GM12801 (cell line): ENCODE data around the gene ZP3.

ENCODE experiments used
- TF ChIP-seq, protein P1 (sequence below): IDR thresholded peaks from one replicate; pipeline ENCODE4 v1.5.1; 2011; ENCODE audit warnings: control low read depth; ENCODE audit not compliant: insufficient read length; ENCODE audit errors: extremely low read depth

Gene ZP3

DNA sequence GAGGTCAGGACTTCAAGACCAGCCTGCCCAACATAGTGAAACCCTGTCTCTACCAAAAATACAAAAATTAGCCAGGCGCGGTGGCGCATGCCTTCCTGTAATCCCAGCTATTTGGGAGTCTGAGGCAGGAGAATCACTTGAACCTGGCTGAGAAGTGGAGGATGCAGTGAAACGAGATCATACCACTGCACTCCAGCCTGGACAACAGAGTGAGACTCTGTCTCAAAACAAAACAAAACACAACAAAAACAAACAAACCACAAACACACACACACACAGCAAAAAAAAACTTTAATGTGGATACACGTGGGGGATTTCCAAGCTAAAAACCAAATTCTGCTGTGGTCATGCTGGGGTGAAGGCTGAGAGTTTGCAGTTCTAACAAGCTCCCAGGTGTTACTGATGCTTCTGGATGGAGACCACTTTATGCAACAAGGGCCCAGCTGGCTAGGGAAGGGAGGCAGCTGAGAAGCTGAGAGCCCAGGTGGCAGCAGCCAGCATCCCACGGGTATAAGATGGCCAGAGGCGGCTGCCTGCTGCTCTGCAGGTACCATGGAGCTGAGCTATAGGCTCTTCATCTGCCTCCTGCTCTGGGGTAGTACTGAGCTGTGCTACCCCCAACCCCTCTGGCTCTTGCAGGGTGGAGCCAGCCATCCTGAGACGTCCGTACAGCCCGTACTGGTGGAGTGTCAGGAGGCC lies at the start of gene ZP3:
Gene ZP3 (plus strand): TSS at position 538 of the 699 bp plus-strand sequence. CDS start 15 bp downstream, at position 553.
- TF ChIP-seq, protein P1, sequence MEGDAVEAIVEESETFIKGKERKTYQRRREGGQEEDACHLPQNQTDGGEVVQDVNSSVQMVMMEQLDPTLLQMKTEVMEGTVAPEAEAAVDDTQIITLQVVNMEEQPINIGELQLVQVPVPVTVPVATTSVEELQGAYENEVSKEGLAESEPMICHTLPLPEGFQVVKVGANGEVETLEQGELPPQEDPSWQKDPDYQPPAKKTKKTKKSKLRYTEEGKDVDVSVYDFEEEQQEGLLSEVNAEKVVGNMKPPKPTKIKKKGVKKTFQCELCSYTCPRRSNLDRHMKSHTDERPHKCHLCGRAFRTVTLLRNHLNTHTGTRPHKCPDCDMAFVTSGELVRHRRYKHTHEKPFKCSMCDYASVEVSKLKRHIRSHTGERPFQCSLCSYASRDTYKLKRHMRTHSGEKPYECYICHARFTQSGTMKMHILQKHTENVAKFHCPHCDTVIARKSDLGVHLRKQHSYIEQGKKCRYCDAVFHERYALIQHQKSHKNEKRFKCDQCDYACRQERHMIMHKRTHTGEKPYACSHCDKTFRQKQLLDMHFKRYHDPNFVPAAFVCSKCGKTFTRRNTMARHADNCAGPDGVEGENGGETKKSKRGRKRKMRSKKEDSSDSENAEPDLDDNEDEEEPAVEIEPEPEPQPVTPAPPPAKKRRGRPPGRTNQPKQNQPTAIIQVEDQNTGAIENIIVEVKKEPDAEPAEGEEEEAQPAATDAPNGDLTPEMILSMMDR = no peak

DNA sequence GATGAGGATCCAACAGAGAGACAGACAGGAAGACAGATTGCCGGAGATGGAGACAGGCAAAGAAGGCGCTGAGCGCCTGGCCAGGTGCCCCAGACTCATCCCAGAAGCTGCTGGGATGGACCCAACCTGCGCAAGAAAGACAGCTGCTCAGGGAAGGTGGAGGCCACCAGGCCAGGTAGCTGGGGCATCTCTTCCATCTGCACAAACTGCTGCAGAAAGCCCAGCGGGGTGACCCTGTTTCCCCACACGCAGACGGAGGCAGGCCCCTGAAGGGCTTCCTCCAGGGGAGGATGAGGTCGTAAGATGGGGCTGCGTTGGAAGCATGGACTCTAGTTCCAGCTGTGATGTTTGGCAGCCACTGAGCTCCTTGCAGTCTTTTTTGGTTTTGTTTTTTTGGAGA lies 49.5 kb upstream of the ZP3 start:
- TF ChIP-seq, protein P1 = no peak

DNA sequence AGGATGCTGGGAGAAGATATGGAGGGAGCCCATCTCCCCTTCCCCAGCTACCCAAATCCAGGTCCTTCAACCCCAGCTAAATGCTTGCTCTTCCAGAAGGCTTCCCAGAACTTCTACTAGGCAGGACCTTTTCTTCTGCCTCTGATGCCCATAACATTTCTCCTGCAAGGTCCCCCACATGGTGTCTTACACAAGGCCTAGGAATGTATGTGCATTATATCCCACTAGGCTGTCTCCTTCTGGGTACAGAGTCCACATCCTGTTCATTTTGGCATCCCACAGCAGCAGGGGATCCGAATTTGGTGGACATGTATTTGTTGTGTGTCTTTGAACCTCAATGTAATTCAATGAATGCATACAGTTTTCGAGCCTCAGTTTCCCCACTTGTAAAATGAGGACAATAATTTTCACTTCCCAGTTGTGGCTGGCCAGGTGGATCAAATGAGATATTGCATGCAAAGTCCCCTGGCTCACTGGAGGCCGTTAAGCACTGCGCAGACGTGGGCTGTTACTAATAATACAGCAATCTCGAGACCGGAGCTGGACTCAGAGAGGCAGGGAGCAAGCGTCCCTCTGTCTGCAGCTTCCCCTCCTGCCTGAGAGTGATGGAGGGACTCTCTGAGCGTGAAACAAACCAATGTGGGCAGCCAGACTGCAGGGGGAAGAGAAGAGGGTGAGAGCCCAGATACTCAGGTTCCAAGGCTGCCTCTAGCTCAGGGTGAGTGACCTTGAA lies 47.4 kb upstream of the ZP3 start:
- TF ChIP-seq, protein P1 = no peak

DNA sequence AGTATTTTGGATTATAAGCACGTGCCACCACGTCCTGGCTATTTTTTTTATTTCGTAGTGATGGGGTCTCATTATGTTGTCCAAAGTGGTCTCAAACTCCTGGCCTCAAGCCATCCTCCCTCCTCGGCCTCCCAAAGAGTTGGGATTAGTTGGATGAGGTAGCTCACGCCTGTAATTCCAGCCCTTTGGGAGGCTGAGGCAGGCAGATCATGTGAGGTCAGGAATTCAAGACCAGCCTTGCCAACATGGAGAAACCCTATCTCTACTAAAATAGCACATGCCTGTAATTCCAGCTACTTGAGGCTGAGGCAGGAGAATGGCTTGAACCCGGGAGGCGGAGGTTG lies 44.2 kb upstream of the ZP3 start:
- TF ChIP-seq, protein P1 = no peak

DNA sequence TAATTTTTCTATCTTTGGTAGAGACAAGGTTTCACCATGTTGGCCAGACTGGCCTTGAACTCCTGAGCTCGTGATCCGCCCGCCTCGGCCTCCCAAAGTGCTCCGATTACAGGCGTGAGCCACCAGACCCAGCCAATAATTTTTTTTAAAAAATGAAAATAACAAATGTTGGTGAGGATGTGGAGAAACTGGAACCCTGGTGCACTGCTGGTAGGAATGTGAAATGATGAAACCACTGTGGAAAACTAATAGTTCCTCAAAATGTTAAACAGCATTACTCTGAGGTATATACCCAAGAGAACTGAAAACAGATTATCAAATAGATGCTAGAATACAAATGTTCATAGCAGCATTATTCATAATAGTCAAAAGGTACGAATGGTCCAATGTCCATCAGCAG lies 42.9 kb upstream of the ZP3 start:
- TF ChIP-seq, protein P1 = no peak

DNA sequence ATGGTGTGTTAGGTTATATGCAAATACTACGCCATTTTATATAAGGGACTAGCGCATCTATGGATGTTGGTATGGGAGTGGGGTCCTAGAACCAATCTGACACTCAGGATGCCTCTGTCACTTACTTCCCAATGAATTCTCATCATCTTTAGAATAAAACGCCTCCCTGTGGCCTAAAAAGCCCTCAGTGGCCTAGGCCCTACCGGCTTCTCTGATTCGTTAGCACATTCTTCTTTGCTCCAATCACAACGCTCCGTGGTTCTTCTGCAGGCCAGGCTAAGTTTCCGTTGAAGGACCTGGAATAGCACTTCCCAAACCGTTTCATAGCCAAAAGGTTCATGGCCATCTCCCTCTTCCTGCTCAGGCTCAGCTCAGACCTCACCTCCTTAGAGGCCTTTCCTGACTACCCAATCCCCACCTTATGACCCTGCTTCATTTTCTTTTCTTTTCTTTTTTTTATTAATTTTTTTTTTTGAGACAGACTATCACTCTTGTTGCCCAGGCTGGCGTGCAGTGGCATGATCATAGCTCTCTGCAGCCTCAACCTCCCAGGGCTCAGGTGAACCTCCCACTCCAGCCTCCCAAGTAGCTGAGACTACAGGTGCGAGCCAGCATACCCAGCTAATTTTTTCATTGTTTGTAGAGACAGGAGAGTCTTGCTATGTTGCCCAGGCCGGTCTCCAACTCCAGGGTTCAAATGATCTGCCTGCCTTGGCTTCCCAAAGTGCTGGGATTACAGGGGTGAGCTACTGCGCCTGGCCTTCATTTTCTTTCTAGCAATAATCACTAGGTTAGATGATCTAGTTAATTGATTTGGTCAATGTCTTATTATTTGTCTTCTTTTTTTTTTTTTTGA lies 41.4 kb upstream of the ZP3 start:
- TF ChIP-seq, protein P1 = no peak

DNA sequence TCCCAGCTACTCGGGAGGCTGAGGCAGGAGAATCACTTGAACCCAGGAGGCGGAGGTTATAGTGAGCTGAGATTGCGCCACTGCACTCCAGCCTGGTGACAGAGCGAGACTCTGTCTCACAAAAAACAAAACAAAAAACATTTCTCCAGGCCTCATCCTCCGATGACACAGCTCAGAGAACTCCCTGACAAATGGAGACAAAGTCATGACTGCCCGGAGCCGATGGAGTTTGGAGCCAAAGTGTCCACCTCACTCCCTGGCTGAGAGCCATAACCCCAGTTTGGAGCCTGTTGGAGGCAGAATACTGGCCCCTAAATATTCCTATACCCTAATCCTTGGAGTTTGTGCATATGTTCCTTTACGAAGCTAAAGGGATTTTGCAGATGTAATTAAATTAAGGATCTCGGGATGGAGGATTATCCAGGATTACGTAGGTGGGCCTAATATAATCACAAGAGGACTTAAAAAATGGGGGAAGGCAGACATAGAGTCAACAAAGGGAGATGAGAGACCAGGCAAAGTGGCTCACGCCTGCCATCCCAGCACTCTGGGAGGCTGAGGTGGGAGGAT lies 38.0 kb upstream of the ZP3 start:
- TF ChIP-seq, protein P1 = no peak
